Activated CD4-positive, alpha-beta T cell treated with anti-CD3 and anti-CD28 coated beads, Interleukin-2, amount 10 ng/mL, durations not matched to agents 7 days and 5 days (primary cell): ENCODE data around the gene TYW1B. TPM values are rescaled to one million over a fixed set of nuclear protein-coding genes. Genes with fewer than 3 reads are reported as not detected.
"Not testable (repeated sequence)": the region's sequence is repeated elsewhere in the genome, so short reads cannot be mapped to it uniquely, and the experiment has no call there.

Source experiments
- CTCF ChIA-PET: fragments of 350-600 bp; sonication (Branson Sonifier 250); formaldehyde crosslinking; loops from one replicate; lab custom pipeline; 2021; ENCODE audit warnings: antibody characterized with exemption; lab: Charles Lee
- POLR2A ChIA-PET: fragments of 350-600 bp; sonication (Branson Sonifier 250); formaldehyde crosslinking; loops from one replicate; lab custom pipeline; 2021; ENCODE audit warnings: antibody characterized with exemption; lab: Charles Lee
- DNase-seq: peaks from one replicate; pipeline ENCODE4 v3.0.0-alpha.2; 2020
- H3K27ac Mint-ChIP-seq: one replicate; pipeline ENCODE4 v1.8.0; 2021; ENCODE audit warnings: mild to moderate bottlenecking, moderate library complexity, mixed read lengths
- H3K27me3 Mint-ChIP-seq: one replicate; pipeline ENCODE4 v1.8.0; 2021; ENCODE audit warnings: mixed read lengths
- H3K36me3 Mint-ChIP-seq: one replicate; pipeline ENCODE4 v1.8.0; 2021; ENCODE audit warnings: low read depth, mixed read lengths
- H3K4me1 Mint-ChIP-seq: one replicate; pipeline ENCODE4 v1.8.0; 2021; ENCODE audit warnings: mixed read lengths
- H3K4me3 Mint-ChIP-seq: one replicate; pipeline ENCODE4 v1.8.0; 2021; ENCODE audit warnings: mild to moderate bottlenecking, moderate library complexity, mixed read lengths
- H3K9me3 Mint-ChIP-seq: one replicate; pipeline ENCODE4 v1.8.0; 2021; ENCODE audit warnings: mixed read lengths
- total RNA-seq, 2 experiments: library from RNA; stranded (reverse); gene quantifications; one replicate each; pipeline ENCODE4 v1.2.3, GENCODE V29; 2021

TYW1B gene
- total RNA-seq, 2 experiments from 2014 or later: 4.5 to 4.6 TPM

DNA sequence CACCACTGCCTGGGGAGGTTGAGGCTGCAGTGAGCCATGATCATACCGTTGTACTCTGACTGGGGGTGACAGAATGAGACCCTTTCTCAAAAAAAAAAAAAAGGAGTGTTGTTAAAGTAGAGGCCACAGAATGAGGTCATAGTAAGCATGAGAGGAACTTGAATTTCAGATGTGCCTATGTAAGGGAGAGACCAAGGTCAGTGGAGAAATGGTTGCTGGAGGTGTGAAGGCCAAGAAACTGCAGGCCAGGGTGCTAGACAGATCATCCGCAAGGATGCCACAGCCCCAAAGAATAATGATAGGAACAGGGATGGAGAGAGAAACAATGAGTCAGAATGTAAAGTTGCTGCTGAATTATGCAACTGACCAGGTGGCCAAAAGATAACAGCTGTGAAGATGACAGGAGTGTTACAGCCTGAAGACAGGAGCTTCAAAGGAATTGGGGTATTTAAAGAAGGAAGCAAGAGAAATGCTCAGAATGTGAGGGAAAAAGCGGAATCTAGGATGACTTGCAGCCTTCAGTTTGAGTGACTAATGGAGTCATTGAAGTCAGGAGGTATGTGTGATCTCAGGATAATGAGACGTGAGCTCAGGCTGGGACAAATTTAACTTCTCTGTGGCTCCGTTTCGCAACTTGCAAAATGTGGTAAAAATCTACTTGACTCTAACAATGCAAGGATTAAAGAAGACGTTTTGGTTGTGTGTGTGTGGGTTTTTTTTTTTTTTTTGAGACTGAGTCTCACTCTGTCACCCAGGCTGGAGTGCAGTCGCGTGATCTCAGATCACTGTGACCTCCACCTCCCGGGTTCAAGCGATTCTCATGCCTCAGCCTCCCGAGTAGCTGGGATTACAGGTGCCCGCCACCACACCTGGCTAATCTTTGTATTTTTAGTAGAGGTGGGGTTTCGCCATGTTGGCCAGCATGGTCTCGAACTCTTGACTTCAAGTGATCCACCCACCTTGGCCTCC lies 22.2 kb downstream of the TYW1B start:
- Mint-ChIP-seq H3K4me1 (no peaks in the 10 kb centered on the region), H3K36me3 (peaks cover 11% of the 10 kb centered on the region)
- CTCF ChIA-PET: no interaction called here

DNA sequence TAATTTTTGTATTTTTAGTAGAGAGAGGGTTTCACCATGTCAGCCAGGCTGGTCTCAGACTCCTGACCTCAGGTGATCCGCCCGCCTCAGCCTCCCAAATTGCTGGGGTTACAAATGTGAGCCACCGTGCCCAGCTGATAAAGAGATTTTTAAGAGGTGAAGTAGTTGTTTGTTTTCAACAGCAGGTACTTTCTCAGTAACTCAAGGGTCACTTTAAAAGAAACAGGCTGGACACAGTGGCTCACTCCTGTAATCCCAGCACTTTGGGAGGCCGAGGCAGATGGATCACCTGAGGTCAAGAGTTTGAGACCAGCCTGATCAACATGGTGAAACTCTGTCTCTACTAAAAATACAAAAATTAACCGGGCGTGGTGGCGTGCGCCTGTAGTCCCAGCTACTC lies 24.2 kb downstream of the TYW1B start:
- H3K4me3 Mint-ChIP-seq, POLR2A ChIA-PET: not testable (repeated sequence)
- H3K36me3 Mint-ChIP-seq: peaks cover 11% of the 10 kb centered on the region

More for the DNA sequence above, 22.2 kb downstream of the TYW1B start:
- Mint-ChIP-seq H3K27ac (no peak overlapping the region), H3K4me3 (no peak overlapping the region), H3K27me3 (no peaks in the 10 kb centered on the region), H3K9me3 (no peaks in the 10 kb centered on the region)
- POLR2A ChIA-PET: no interaction called here
- no peak for DNase-seq

DNA sequence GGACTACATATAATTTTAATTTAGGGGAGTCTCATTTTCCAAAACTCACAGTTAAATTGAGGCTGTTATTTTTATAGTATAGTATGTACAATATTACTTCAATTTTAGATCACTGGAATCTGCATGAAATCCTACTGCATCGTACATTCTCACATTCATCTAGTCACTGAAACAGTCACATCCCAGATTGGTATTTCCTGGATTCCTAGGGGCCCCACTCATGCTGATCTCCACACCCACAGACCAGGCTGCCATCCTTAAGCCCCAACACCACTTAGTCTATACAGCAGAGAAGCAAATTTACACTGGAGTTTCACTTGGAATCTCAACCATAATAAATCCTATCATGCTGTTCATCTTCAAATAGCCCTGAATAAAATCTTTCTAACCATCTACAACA lies 26.4 kb downstream of the TYW1B start:
- H3K9me3 Mint-ChIP-seq, CTCF ChIA-PET, H3K27me3 Mint-ChIP-seq, POLR2A ChIA-PET, H3K4me1 Mint-ChIP-seq, DNase-seq, H3K27ac Mint-ChIP-seq, H3K4me3 Mint-ChIP-seq: not testable (repeated sequence)
- H3K36me3 Mint-ChIP-seq: peaks cover 25% of the 10 kb centered on the region

More for the DNA sequence above, 24.2 kb downstream of the TYW1B start:
- H3K27me3 Mint-ChIP-seq, CTCF ChIA-PET, H3K9me3 Mint-ChIP-seq, H3K4me1 Mint-ChIP-seq, DNase-seq, H3K27ac Mint-ChIP-seq: not testable (repeated sequence)

DNA sequence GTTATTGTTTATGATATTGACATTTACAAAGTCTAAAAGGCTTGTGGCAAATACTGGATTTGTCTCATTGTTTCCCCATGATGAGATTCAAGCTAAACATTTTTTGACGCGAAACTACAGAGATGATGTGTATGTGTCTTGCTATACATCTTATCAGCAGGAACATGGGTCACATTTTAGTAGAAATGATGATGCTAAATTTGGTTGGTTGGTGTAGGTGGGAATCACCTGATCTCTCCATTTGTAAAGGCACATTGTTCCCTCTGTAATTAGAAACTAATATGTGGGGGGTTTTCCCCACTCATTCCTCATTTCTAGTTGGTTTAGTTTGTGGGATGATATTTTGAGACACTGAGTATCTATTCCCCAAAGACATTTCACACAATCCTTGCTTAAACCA lies 32.6 kb downstream of the TYW1B start:
- H3K4me3 Mint-ChIP-seq, H3K27me3 Mint-ChIP-seq, H3K4me1 Mint-ChIP-seq, POLR2A ChIA-PET, H3K9me3 Mint-ChIP-seq, H3K27ac Mint-ChIP-seq, DNase-seq: not testable (repeated sequence)
- CTCF ChIA-PET: interaction anchor here (0.7 kb wide), 1 partner anchor 366 kb away, joined by 3 read pairs; no protein-coding TSS in a partner anchor
- H3K36me3 Mint-ChIP-seq: peaks cover 15% of the 10 kb centered on the region

DNA sequence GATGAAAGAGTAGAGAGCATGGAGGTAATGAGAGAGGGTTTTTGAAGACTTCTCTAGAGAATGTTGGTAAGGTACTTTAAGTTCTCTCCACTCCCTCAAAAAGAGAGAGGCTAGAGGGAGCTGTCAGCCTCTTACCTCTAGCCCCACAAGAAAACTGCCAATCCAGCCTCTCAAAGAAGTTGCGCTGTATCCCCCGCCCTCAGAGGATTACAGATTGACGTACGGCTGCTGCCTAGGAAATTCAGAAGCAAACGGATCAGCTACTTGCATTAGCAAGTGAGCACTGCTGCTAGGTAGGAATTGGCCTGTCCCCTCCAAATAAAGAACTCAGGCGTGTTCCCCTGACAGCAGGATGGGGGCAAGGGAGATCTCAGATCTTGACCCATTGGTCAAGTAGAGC lies 34.2 kb downstream of the TYW1B start:
- Mint-ChIP-seq H3K27ac (no peak overlapping the region), H3K36me3 (peaks cover 15% of the 10 kb centered on the region), H3K4me1 (no peaks in the 10 kb centered on the region), H3K27me3 (no peaks in the 10 kb centered on the region), H3K9me3 (peaks cover 3% of the 10 kb centered on the region), H3K4me3 (no peak overlapping the region)
- DNase-seq: no peak
- POLR2A ChIA-PET: no interaction called here
- CTCF ChIA-PET: no interaction called here

DNA sequence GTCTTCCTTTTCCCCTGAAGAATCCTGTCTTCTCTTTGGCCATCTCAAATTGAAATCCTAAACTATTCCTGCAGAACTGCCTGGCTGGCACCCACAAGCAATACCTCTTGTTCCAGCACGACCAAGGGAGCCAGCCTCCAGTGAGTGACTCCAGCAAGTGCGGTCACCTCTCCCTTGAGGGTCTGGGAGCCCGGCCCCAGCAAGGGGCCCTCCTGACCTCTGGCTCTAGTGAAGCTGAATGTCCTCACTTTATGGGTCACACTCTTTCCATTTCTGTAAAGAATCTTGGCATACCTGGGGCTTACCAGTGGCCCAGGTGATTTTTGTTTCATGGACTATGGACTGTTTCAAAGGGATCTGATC lies 37.3 kb downstream of the TYW1B start:
- DNase-seq, H3K4me1 Mint-ChIP-seq, POLR2A ChIA-PET, H3K36me3 Mint-ChIP-seq, H3K9me3 Mint-ChIP-seq, CTCF ChIA-PET, H3K4me3 Mint-ChIP-seq, H3K27me3 Mint-ChIP-seq, H3K27ac Mint-ChIP-seq: not testable (repeated sequence)

DNA sequence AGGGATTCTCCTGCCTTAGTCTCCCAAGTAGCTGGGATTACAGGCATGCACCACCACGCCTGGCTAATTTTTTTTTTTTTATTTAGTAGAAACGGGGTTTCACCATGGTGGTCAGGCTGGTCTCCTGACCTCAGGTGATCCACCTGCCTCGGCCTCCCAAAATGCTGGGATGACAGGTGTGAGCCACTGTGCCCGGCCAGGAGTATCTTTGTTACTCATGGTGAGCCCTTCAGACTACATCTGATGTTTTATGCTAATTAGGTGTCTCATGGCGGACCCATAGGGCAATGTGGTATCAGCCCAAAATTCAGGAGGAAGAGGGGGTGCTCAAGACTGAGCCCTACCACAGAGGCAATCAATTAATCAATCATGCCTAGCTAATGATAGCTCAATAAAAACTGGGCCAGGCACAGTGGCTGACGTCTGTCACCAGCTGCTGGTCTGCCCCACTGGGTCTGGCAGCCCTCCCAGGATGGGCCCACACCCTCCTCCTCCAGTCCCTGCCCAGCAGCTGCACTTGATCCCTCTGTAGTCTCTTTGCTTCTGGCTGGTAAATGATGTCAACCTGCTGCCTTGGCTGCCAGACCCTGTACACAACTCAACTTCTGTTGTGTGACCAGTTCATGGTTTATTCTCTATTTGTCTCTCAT lies 37.8 kb downstream of the TYW1B start:
- H3K36me3 Mint-ChIP-seq, H3K27me3 Mint-ChIP-seq, H3K4me3 Mint-ChIP-seq, CTCF ChIA-PET, H3K4me1 Mint-ChIP-seq, H3K27ac Mint-ChIP-seq, H3K9me3 Mint-ChIP-seq, DNase-seq, POLR2A ChIA-PET: not testable (repeated sequence)

DNA sequence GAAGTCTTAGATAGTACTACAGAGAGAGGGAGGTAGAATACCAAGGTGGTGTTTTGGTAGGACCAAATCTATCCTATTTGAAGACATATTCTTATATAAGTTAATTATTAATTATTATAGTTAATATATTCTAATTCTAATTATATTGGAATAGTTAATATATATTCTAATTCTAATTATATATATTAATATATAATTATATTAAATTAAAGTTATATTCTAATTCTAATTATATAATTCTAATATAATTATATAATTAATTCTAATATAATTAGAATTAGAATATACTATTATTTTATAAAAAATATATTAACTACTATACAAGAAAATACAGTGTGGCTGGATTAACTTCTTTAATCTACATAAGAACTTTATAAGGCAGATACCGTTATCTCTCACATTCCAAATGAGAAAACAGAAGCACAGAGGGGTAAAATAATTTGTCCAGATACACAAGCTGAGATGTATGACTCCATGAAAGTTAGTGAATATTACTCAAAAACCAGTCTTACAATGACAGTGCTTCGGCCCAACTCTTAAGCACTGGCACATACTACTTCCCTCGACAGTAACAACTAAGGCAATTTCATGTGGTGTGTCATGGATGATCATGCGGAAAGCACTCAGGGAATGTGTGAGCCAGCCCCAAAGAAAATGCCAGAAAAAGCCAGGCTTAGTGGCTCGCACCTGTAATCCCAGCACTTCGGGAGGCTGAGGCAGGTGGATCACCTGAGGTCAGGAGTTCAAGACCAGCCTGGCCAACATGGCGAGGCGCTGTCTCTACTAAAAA lies 42.6 kb downstream of the TYW1B start:
- no peaks in the 10 kb centered on the region for H3K27me3 Mint-ChIP-seq
- H3K36me3 Mint-ChIP-seq: no peaks in the 10 kb centered on the region
- no peaks in the 10 kb centered on the region for H3K4me1 Mint-ChIP-seq
- ChIA-PET CTCF (no interaction called here), POLR2A (no interaction called here)
- H3K27ac Mint-ChIP-seq: no peak overlapping the region
- no peak for DNase-seq
- H3K4me3 Mint-ChIP-seq: no peak overlapping the region
- H3K9me3 Mint-ChIP-seq: no peaks in the 10 kb centered on the region

DNA sequence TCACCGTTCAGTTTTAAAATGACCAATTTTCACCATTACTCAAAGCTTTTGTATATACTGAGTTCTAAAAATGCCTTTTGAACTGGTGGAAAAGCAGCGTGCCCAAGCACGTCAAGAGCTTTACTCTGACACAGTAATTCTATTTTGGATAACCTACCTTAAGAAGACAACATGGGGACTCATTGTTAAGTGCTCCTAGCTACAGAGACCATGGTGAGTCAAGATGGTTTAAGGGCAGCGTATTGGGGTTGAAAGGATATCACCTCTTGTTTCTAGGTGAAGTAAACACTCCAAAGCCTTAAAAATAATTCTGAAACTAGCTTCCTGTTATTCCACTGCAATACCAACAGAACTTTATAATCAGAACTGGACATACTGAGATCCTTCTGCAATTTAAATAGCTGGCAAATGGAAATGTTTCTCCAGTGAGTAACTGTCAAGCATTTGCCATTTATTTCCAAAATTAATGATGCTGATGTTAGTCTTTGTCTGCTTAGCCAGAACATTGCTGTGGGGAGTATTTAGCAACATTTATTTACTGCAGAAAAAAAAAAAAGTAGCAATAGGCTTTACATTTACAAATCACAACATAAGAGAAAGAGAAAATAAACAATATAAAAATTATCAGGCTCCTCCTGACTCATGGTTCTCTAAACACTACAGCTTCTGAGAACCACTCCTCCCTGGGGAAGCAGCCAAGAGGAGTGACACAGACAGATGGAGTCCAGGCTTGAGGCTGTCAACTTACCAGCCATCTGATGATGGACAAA lies 44.2 kb downstream of the TYW1B start:
- DNase-seq, H3K4me3 Mint-ChIP-seq, H3K36me3 Mint-ChIP-seq, H3K4me1 Mint-ChIP-seq, POLR2A ChIA-PET, H3K27ac Mint-ChIP-seq, H3K9me3 Mint-ChIP-seq, CTCF ChIA-PET, H3K27me3 Mint-ChIP-seq: not testable (repeated sequence)

DNA sequence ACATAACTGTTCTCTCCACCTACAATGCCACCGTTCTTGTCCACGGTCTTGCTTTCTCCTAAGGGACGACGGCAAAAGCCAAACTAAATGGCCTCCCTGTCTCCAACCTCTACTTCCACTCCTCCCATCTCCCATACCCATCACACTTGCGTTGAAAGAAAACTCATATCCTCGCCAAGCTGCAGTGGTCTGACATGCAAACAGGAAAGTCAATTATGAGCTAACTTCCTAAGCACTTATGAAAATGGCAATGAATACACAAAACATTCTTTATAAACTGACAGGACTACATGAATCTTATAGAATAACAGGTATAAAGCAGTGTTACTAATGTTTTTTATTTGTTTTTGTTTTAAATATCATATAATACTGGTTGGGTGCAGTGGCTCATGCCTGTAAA lies 46.4 kb downstream of the TYW1B start:
- no peak overlapping the region for H3K27ac Mint-ChIP-seq
- H3K9me3 Mint-ChIP-seq: no peaks in the 10 kb centered on the region
- no peaks in the 10 kb centered on the region for H3K36me3 Mint-ChIP-seq
- no peaks in the 10 kb centered on the region for H3K4me1 Mint-ChIP-seq
- no peak for DNase-seq
- ChIA-PET POLR2A (no interaction called here), CTCF (no interaction called here)
- no peak overlapping the region for H3K4me3 Mint-ChIP-seq
- H3K27me3 Mint-ChIP-seq: no peaks in the 10 kb centered on the region

DNA sequence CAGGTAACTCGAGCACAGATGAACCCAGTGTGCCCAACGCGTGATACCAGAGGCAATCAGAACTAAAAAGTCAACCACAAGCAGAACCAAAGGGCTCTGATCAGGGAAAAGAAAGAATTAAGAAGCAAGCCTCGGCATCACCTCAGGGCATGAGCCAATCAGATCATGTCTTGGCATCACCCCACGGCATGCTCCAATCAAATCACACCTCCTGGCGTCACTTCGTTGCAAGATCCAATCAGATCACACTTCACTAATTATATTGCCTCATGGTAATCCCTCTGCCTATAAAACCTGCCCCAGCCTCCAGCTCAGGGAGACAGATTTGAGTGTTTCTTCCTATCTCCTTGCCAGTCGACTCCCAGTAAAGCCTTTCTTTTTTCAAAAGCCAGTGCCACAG lies 46.8 kb downstream of the TYW1B start:
- H3K27ac Mint-ChIP-seq: no peak overlapping the region
- no peaks in the 10 kb centered on the region for H3K27me3 Mint-ChIP-seq
- peaks cover under 1% of the 10 kb centered on the region for H3K36me3 Mint-ChIP-seq
- no peak for DNase-seq
- no peak overlapping the region for H3K4me3 Mint-ChIP-seq
- H3K9me3 Mint-ChIP-seq: no peaks in the 10 kb centered on the region
- ChIA-PET POLR2A (no interaction called here), CTCF (no interaction called here)
- no peaks in the 10 kb centered on the region for H3K4me1 Mint-ChIP-seq

DNA sequence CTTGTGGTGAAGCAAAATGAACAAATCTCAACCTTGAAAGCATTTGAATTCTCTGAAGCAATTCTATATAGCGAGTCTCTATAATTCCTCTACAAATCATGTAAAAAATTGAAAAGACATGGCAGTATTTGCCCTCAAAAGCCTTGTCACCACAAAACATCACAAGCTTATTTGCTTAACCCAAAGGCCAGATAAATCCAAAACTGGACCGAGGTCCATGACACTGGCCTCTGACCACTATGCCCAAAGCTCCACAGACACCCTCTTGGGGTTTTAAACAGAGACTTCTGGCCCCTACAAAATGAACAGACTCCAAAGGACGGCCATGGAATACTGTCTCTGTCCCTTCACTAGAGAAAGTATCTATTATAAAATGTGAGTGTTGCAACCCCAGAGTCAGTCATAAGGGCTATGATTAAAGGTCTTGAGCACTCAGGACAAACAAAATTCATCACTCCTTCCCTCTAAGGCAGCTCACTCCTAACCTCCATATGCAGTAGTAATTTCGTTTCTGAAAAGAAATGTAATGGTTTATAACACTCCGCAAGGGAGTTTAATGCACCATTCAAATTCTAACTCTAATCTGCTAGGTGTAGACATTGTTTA lies 47.6 kb downstream of the TYW1B start:
- H3K9me3 Mint-ChIP-seq, DNase-seq, H3K27me3 Mint-ChIP-seq, H3K36me3 Mint-ChIP-seq, H3K4me1 Mint-ChIP-seq, POLR2A ChIA-PET, H3K27ac Mint-ChIP-seq, CTCF ChIA-PET, H3K4me3 Mint-ChIP-seq: not testable (repeated sequence)
